Measurements from ENCODE around the gene FALEC.

The FALEC gene

GRCh38 chr1:150512846-150513245 lies 2.7 kb upstream of the FALEC start:
- DNase-seq, result no peak

DNA sequence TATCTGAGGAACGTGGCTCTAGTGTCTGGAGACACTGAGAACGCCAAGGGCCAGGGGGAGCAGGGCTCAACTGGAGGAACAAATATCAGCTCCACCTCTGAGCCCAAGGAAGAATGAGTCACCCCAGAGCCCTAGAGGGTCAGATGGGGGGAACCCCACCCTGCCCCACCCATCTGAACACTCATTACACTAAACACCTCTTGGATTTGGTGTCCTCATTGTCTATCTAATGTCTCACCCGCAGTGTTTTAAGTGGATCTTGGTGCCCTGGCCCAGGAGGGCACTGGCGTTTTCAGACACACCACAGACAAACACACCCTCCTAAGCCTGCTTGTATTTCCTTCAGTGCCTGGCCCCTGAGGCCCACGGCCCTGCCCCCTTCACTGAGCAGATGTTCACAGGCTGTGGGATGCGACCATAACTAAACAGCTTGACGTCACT lies 2.2 kb upstream of the FALEC start:
- no peak for DNase-seq

GRCh38 chr1:150514260-150514659 lies 1.3 kb upstream of the FALEC start:
- DNase-seq, result no peak

DNA sequence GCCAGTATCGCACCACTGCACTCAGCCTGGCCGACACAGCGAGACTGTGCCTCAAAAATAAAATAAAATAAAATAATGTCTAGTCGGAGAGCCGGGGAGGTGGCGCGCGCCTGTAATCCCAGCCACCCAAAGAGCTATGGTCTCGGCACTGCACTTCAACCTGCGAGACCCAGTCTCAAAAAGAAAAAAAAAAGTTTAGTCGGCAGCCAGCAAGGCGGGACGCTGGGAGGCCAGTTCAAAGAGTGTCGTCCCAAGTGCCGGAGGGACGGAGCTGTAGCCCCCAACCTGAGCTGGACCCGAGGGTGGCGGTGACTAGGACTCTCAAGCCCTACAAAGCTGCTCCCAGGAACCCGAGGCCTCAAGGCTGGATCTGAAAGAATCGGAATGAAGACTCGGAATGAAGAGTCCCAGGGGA lies 632 bp upstream of the FALEC start:
- no peak for DNase-seq

- DNase-seq, result no peak
These were observed 569 bp downstream of the FALEC start for GRCh38 chr1:150516050-150516591.

- DNase-seq, result no peak
These were observed 1.1 kb downstream of the FALEC start for GRCh38 chr1:150516616-150517015.

DNA sequence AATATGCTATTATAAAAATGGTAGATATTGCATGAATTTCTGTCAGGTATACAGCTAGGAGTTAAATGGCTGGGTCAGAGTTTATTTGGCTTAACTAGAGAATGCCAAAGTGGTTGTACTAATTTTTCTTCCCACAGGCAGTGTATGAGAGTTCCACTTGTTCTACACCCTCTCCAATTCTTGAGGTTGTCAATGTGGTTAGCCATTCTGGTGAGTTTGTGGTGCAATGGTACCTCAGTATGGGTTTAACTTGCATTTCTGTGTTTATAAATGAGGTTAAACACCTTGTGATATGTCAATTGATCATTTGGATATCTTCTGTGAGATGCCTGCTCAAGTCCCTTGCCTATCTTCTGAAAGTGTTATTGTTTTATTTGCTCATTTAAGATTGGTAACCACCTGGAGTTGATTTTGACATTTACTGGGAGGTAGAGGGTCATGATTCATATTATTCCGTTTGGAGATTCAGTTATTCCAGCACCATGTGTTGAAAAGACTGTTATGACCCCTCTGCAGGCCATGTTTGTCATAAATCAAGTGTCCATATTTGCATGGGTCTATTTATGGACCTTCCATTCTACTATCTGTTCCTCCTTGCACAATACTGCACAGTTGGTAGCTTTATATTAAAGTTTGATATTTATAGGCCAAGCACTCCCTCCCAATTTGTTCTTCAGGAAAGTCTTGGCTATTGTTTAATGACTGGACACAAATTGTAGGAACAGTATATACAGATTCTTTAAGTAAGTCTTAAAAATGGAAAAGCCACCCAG lies 5.8 kb downstream of the FALEC start:
- DNase-seq, result no peak

GRCh38 chr1:150525348-150525747 lies 9.8 kb downstream of the FALEC start:
- no peak for DNase-seq

GRCh38 chr1:150528196-150528595 lies 12.6 kb downstream of the FALEC start:
- DNase-seq, result no peak

GRCh38 chr1:150529017-150529416 lies 13.5 kb downstream of the FALEC start:
- DNase-seq, result no peak

GRCh38 chr1:150530491-150531159 lies 15.1 kb downstream of the FALEC start:
- DNase-seq, result no peak

GRCh38 chr1:150532860-150533259 lies 17.3 kb downstream of the FALEC start:
- no peak for DNase-seq

- no peak for DNase-seq
These were observed 18.4 kb downstream of the FALEC start for GRCh38 chr1:150534002-150534401.

- no peak for DNase-seq
These were observed 20.1 kb downstream of the FALEC start for GRCh38 chr1:150535511-150536287.

GRCh38 chr1:150536836-150537731 lies 21.5 kb downstream of the FALEC start:
- no peak for DNase-seq

GRCh38 chr1:150537732-150538684 lies 22.5 kb downstream of the FALEC start:
- DNase-seq, result no peak

GRCh38 chr1:150543500-150544143 lies 28.1 kb downstream of the FALEC start:
- no peak for DNase-seq

- no peak for DNase-seq
These were observed 28.7 kb downstream of the FALEC start for GRCh38 chr1:150544204-150544603.

GRCh38 chr1:150545486-150546032 lies 30.0 kb downstream of the FALEC start:
- DNase-seq, result no peak

GRCh38 chr1:150546294-150546937 lies 30.9 kb downstream of the FALEC start:
- DNase-seq, result no peak
